Measurements from ENCODE around the gene PAX6. TPM values are rescaled to one million over a fixed set of nuclear protein-coding genes. Genes with fewer than 3 reads are reported as not detected.
A peak's percentile ranks its signal among the peaks of the same experiment; 100 is the strongest.

PAX6 gene
- total RNA-seq, 1 experiment from 2014 or later: 3.3 TPM

- TF ChIP-seq, protein P1, sequence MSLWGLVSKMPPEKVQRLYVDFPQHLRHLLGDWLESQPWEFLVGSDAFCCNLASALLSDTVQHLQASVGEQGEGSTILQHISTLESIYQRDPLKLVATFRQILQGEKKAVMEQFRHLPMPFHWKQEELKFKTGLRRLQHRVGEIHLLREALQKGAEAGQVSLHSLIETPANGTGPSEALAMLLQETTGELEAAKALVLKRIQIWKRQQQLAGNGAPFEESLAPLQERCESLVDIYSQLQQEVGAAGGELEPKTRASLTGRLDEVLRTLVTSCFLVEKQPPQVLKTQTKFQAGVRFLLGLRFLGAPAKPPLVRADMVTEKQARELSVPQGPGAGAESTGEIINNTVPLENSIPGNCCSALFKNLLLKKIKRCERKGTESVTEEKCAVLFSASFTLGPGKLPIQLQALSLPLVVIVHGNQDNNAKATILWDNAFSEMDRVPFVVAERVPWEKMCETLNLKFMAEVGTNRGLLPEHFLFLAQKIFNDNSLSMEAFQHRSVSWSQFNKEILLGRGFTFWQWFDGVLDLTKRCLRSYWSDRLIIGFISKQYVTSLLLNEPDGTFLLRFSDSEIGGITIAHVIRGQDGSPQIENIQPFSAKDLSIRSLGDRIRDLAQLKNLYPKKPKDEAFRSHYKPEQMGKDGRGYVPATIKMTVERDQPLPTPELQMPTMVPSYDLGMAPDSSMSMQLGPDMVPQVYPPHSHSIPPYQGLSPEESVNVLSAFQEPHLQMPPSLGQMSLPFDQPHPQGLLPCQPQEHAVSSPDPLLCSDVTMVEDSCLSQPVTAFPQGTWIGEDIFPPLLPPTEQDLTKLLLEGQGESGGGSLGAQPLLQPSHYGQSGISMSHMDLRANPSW (CRISPR knock-in tag; conservative IDR thresholded peaks at IDR 0.05; ENCODE audit: low read depth): no peak
- TF ChIP-seq, protein P2, sequence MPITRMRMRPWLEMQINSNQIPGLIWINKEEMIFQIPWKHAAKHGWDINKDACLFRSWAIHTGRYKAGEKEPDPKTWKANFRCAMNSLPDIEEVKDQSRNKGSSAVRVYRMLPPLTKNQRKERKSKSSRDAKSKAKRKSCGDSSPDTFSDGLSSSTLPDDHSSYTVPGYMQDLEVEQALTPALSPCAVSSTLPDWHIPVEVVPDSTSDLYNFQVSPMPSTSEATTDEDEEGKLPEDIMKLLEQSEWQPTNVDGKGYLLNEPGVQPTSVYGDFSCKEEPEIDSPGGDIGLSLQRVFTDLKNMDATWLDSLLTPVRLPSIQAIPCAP (CRISPR knock-in tag; IDR thresholded peaks at IDR 0.05): no peak
- TF ChIP-seq IRF2 (CRISPR knock-in tag; IDR thresholded peaks at IDR 0.05; ENCODE audit: borderline replicate concordance, low read depth) (no peak), USF1 (CRISPR knock-in tag; IDR thresholded peaks at IDR 0.05) (no peak), ZNF423 (CRISPR knock-in tag; IDR thresholded peaks at IDR 0.05) (no peak)
Measured at GRCh38 chr11:31808721-31809540, 2.2 kb downstream of the PAX6 start (continued).

- ATAC-seq (no peak), DNase-seq (ENCODE audit: low spot score) (no peak)
- Mint-ChIP-seq H3K4me1 (peaks cover 74% of the 10 kb centered on the region), H3K4me3 (peak overlapping the region; percentile 63), H3K27ac (no peak overlapping the region), H3K9me3 (no peaks in the 10 kb centered on the region), H3K36me3 (no peaks in the 10 kb centered on the region), H3K27me3 (ENCODE audit: low read depth) (peaks cover 100% of the 10 kb centered on the region)
- TF ChIP-seq ZNF232 (CRISPR knock-in tag; IDR thresholded peaks at IDR 0.05) (no peak), AR (CRISPR knock-in tag; IDR thresholded peaks at IDR 0.05) (no peak), IRF2 (CRISPR knock-in tag; IDR thresholded peaks at IDR 0.05; ENCODE audit: borderline replicate concordance, low read depth) (no peak), ETV6 (CRISPR knock-in tag; IDR thresholded peaks at IDR 0.05) (no peak)
- TF ChIP-seq, protein P3, sequence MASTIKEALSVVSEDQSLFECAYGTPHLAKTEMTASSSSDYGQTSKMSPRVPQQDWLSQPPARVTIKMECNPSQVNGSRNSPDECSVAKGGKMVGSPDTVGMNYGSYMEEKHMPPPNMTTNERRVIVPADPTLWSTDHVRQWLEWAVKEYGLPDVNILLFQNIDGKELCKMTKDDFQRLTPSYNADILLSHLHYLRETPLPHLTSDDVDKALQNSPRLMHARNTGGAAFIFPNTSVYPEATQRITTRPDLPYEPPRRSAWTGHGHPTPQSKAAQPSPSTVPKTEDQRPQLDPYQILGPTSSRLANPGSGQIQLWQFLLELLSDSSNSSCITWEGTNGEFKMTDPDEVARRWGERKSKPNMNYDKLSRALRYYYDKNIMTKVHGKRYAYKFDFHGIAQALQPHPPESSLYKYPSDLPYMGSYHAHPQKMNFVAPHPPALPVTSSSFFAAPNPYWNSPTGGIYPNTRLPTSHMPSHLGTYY (CRISPR knock-in tag; IDR thresholded peaks at IDR 0.05): no peak
- TF ChIP-seq, protein P2 (CRISPR knock-in tag; IDR thresholded peaks at IDR 0.05): no peak
- TF ChIP-seq, protein P4, sequence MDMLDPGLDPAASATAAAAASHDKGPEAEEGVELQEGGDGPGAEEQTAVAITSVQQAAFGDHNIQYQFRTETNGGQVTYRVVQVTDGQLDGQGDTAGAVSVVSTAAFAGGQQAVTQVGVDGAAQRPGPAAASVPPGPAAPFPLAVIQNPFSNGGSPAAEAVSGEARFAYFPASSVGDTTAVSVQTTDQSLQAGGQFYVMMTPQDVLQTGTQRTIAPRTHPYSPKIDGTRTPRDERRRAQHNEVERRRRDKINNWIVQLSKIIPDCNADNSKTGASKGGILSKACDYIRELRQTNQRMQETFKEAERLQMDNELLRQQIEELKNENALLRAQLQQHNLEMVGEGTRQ (CRISPR knock-in tag; IDR thresholded peaks at IDR 0.05): no peak
- ChIA-PET CTCF (interaction anchor here (0.7 to 2.2 kb wide), 4 partner anchors 10 to 151 kb away, joined by 3 to 10 read pairs (median 6); no protein-coding TSS in a partner anchor), POLR2A (interaction anchor here (0.7 to 1.0 kb wide), 2 partner anchors 150 to 271 kb away, joined by 3 to 5 read pairs; no protein-coding TSS in a partner anchor)
Measured at GRCh38 chr11:31807799-31808667, 3.1 kb downstream of the PAX6 start.

All from WTC11 (cell line).